ENCODE data around the gene LAMC2.

The LAMC2 gene

GRCh38 chr1:183206538-183207122, 20.6 kb downstream of the LAMC2 start:
- TF ChIP-seq POLR2AphosphoS5 (IDR thresholded peaks at IDR 0.05; ENCODE audit: low read depth, low read length) (no peak), SIN3A (IDR thresholded peaks at IDR 0.05; ENCODE audit: borderline replicate concordance, insufficient read depth, low read length) (no peak), REST (IDR thresholded peaks at IDR 0.05; ENCODE audit: insufficient read depth in 1 of 2, low read depth in 2 of 2, low read length in 2 of 2) (no peak), FOXP2 (optimal IDR thresholded peaks at IDR 0.05; ENCODE audit: borderline replicate concordance, extremely low read depth, extremely low read length, insufficient read depth) (no peak), TAF1 (IDR thresholded peaks at IDR 0.05; ENCODE audit: borderline replicate concordance, insufficient read depth, low read length) (no peak)

GRCh38 chr1:183209533-183210158, 23.6 kb downstream of the LAMC2 start:
- no peak for TF ChIP-seq TAF1 (IDR thresholded peaks at IDR 0.05; ENCODE audit: borderline replicate concordance, insufficient read depth, low read length)
- no peak for TF ChIP-seq FOXP2 (optimal IDR thresholded peaks at IDR 0.05; ENCODE audit: borderline replicate concordance, extremely low read depth, extremely low read length, insufficient read depth)
- no peak for TF ChIP-seq POLR2AphosphoS5 (IDR thresholded peaks at IDR 0.05; ENCODE audit: low read depth, low read length)
- TF ChIP-seq SIN3A (IDR thresholded peaks at IDR 0.05; ENCODE audit: borderline replicate concordance, insufficient read depth, low read length) = no peak
- TF ChIP-seq REST (IDR thresholded peaks at IDR 0.05; ENCODE audit: insufficient read depth in 1 of 2, low read depth in 2 of 2, low read length in 2 of 2) = no peak

- TF ChIP-seq SIN3A (IDR thresholded peaks at IDR 0.05; ENCODE audit: borderline replicate concordance, insufficient read depth, low read length) (no peak), FOXP2 (optimal IDR thresholded peaks at IDR 0.05; ENCODE audit: borderline replicate concordance, extremely low read depth, extremely low read length, insufficient read depth) (no peak), POLR2AphosphoS5 (IDR thresholded peaks at IDR 0.05; ENCODE audit: low read depth, low read length) (no peak), REST (IDR thresholded peaks at IDR 0.05; ENCODE audit: insufficient read depth in 1 of 2, low read depth in 2 of 2, low read length in 2 of 2) (no peak), TAF1 (IDR thresholded peaks at IDR 0.05; ENCODE audit: borderline replicate concordance, insufficient read depth, low read length) (no peak)
These were observed 24.6 kb downstream of the LAMC2 start for GRCh38 chr1:183210681-183211080.

- no peak for TF ChIP-seq REST (IDR thresholded peaks at IDR 0.05; ENCODE audit: insufficient read depth in 1 of 2, low read depth in 2 of 2, low read length in 2 of 2)
- no peak for TF ChIP-seq SIN3A (IDR thresholded peaks at IDR 0.05; ENCODE audit: borderline replicate concordance, insufficient read depth, low read length)
- no peak for TF ChIP-seq POLR2AphosphoS5 (IDR thresholded peaks at IDR 0.05; ENCODE audit: low read depth, low read length)
- no peak for TF ChIP-seq TAF1 (IDR thresholded peaks at IDR 0.05; ENCODE audit: borderline replicate concordance, insufficient read depth, low read length)
- TF ChIP-seq FOXP2 (optimal IDR thresholded peaks at IDR 0.05; ENCODE audit: borderline replicate concordance, extremely low read depth, extremely low read length, insufficient read depth) = no peak
These were observed 26.8 kb downstream of the LAMC2 start for GRCh38 chr1:183212870-183213269.

All from PFSK-1 (cell line).